ENCODE results near the gene SNAPC1.

- TF ChIP-seq CTCF (IDR thresholded peaks at IDR 0.05; ENCODE audit: insufficient read depth, low read length, poor library complexity, severe bottlenecking), result no peak
- TF ChIP-seq EZH2phosphoT487 (conservative IDR thresholded peaks at IDR 0.05; ENCODE audit: low read length), result no peak
These were observed 24.3 kb upstream of the SNAPC1 start for GRCh38 chr14:61737915-61738314.
